Erythroblast (primary cell): ENCODE data around the gene FANCF.

Source experiments
- GATA1 ChIP-seq: IDR thresholded peaks from 2 replicates; pipeline ENCODE4 v1.6.1; 2011; ENCODE audit warnings: low read depth, mild to moderate bottlenecking, control low read depth, low read length, moderate library complexity
- POLR2A ChIP-seq: IDR thresholded peaks from 2 replicates; pipeline ENCODE4 v1.6.1; 2011; ENCODE audit warnings: mild to moderate bottlenecking, low read length

DNA sequence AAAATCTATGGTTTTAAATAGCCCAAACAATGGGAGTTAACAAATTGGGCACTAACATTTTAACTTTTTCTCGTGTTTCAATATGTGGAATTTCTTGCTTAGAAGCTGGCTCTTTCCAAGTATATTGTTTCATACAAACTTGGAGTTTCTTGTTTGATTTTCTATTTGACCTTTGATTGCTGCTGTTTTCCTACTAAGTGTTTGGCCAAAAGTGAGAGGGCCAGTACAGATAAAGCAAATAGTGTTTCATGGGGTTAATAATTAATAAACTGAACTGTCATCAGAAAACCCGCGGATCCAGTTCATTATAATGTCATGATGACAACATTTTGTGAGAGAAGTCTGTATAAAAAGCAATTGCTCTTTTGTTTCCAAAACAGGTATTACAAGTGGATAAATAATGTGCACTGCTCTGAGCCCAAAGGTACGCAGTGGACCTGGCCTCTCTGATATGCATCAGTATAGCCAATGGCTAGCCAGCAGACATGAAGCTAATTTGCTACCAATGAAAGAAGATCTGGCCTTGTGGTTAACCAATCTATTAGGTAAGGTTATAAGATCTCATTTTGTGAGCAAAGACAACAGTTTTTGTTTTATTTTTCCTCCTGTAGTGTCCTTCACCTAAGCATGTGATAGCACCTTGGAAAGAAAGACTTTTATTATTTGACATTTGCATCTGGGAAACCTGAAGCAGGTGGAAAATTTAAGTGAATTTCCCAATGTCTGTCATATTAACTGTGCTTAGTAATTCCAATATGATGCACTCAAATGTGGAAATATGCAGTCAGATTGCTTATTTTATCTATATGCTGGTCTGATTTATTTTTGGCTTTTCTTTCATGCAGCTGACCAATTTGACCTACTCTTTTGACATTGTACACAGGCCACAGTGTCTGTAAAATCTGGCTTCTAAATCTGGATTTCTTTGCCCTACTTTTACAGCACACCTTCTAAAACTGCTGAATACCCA, 49.1 kb upstream of the FANCF start:
- no peak for TF ChIP-seq POLR2A
- TF ChIP-seq GATA1 = no peak
